H1 (cell line): ENCODE measurements around the gene CNTD1. TPM values are rescaled to one million over a fixed set of nuclear protein-coding genes. Genes with fewer than 3 reads are reported as not detected.

Experiments used
- CTCF ChIA-PET: fragments of 300-600 bp; sonication (Branson Sonifier 250); formaldehyde crosslinking; loops from one replicate; lab custom pipeline; 2021; ENCODE audit not compliant: partially characterized antibody; lab: Charles Lee
- POLR2A ChIA-PET: fragments of 300-600 bp; sonication (Branson Sonifier 250); formaldehyde crosslinking; loops from one replicate; lab custom pipeline; 2021; ENCODE audit warnings: inconsistent platforms; ENCODE audit not compliant: partially characterized antibody; lab: Charles Lee
- DNase-seq, 2 experiments: peaks; one replicate each; pipeline versions ENCODE4 v3.0.0 to v3.0.0-alpha.2; 2010 to 2022; ENCODE audit warnings: low spot score in 2 of 2, low read depth in 1 of 2, mixed read lengths in 1 of 2
- FAIRE-seq: peaks from 2 replicates; lab custom pipeline; 2011; peaks lifted over from hg19 to GRCh38; lab: Jason Lieb, UNC
- H2AFZ ChIP-seq: 2 replicates; pipeline ENCODE4 v1.8.1; 2012; ENCODE audit warnings: low read length, inconsistent platforms
- H2AK5ac ChIP-seq: 2 replicates; pipeline ENCODE4 v1.6.1; 2013; ENCODE audit warnings: low read depth, low read length
- H2BK120ac ChIP-seq: replicated peaks from 2 replicates; pipeline ENCODE3; 2013; ENCODE audit warnings: low read depth, low read length, inconsistent platforms
- H2BK12ac ChIP-seq: 2 replicates; pipeline ENCODE4 v1.6.1; 2013; ENCODE audit warnings: low read depth, low read length
- H2BK15ac ChIP-seq: 2 replicates; pipeline ENCODE4 v1.6.1; 2013; ENCODE audit warnings: low read length
- H2BK20ac ChIP-seq: 2 replicates; pipeline ENCODE4 v1.6.1; 2013; ENCODE audit warnings: low read length
- H2BK5ac ChIP-seq: 2 replicates; pipeline ENCODE4 v1.6.1; 2013; ENCODE audit warnings: low read depth, low read length
- H3K14ac ChIP-seq: 2 replicates; pipeline ENCODE4 v1.6.1; 2013; ENCODE audit warnings: inconsistent platforms; ENCODE audit not compliant: insufficient read length
- H3K18ac ChIP-seq: 2 replicates; pipeline ENCODE4 v1.6.1; 2013; ENCODE audit warnings: low read length; ENCODE audit errors: extremely low read depth
- H3K23ac ChIP-seq: 2 replicates; pipeline ENCODE4 v1.6.1; 2013; ENCODE audit warnings: inconsistent platforms; ENCODE audit not compliant: insufficient read length
- H3K23me2 ChIP-seq: 2 replicates; pipeline ENCODE4 v1.6.1; 2013; ENCODE audit warnings: low read depth, low read length
- H3K27ac ChIP-seq: 2 replicates; pipeline ENCODE4 v1.6.1; 2011; ENCODE audit warnings: low read depth, low read length, inconsistent platforms
- H3K27me3 ChIP-seq, 4 experiments: replicated peaks in 1 of 4; 1 replicate in 1 of 4; 2 replicates in 3 of 4; pipeline versions ENCODE4 v1.6.1 to v1.8.1; 2011 to 2013; ENCODE audit warnings: low read length in 3 of 4, mild to moderate bottlenecking in 3 of 4, inconsistent platforms in 2 of 4, mixed read lengths in 2 of 4, moderate library complexity in 1 of 4; ENCODE audit not compliant: control insufficient read depth in 3 of 4, insufficient read depth in 3 of 4; ENCODE audit errors: extremely low read depth in 1 of 4
- H3K36me3 ChIP-seq, 4 experiments: 2 replicates each; pipeline versions ENCODE4 v1.6.1 to v1.8.1; 2011 to 2013; ENCODE audit warnings: mild to moderate bottlenecking in 4 of 4, low read length in 3 of 4, moderate library complexity in 2 of 4, control low read depth in 1 of 4, inconsistent platforms in 1 of 4; ENCODE audit not compliant: insufficient read depth in 4 of 4, control insufficient read depth in 2 of 4
- H3K4ac ChIP-seq: replicated peaks from 2 replicates; pipeline ENCODE3; 2013; ENCODE audit warnings: low read length, low read depth, mixed read lengths, inconsistent platforms; ENCODE audit not compliant: insufficient read length
- H3K4me1 ChIP-seq, 4 experiments: replicated peaks in 1 of 4; 1 replicate in 1 of 4; 2 replicates in 3 of 4; pipeline versions ENCODE4 v1.6.1 to v1.8.1; 2011 to 2013; ENCODE audit warnings: low read length in 3 of 4, inconsistent platforms in 2 of 4, mixed read lengths in 1 of 4; ENCODE audit not compliant: insufficient read depth in 4 of 4, control insufficient read depth in 3 of 4
- H3K4me2 ChIP-seq, 2 experiments: 2 replicates each; pipeline versions ENCODE4 v1.6.1 to v1.8.1; 2011 to 2013; ENCODE audit warnings: low read depth in 2 of 2, low read length in 2 of 2, control low read depth in 1 of 2, inconsistent platforms in 1 of 2, mild to moderate bottlenecking in 1 of 2; ENCODE audit not compliant: insufficient read depth in 1 of 2
- H3K4me3 ChIP-seq, 4 experiments: fragments of 200-600, 300-600 bp in 1 of 4; sonication (generic), shearing (Covaris generic), sonication (Bioruptor Twin) in 1 of 4; 2 replicates each; pipeline versions ENCODE4 v1.5.1 to v1.8.1; 2011 to 2016; ENCODE audit warnings: low read length in 4 of 4, low read depth in 3 of 4, control low read depth in 2 of 4, inconsistent platforms in 2 of 4, mild to moderate bottlenecking in 2 of 4, mixed read lengths in 1 of 4, moderate library complexity in 1 of 4; ENCODE audit not compliant: insufficient read depth in 2 of 4; ENCODE audit errors: extremely low read depth in 1 of 4
- H3K56ac ChIP-seq: replicated peaks from 2 replicates; pipeline ENCODE3; 2013; ENCODE audit warnings: low read depth, mild to moderate bottlenecking, mixed read lengths, low read length, inconsistent platforms; ENCODE audit not compliant: insufficient read length
- H3K79me1 ChIP-seq: 2 replicates; pipeline ENCODE4 v1.6.1; 2013; ENCODE audit warnings: low read depth, low read length, control low read depth
- H3K79me2 ChIP-seq, 2 experiments: 2 replicates each; pipeline versions ENCODE4 v1.6.1 to v1.8.1; 2012 to 2013; ENCODE audit warnings: low read length in 2 of 2, mild to moderate bottlenecking in 2 of 2, inconsistent platforms in 1 of 2; ENCODE audit not compliant: insufficient read depth in 2 of 2, control insufficient read depth in 1 of 2
- H3K9ac ChIP-seq, 4 experiments: replicated peaks in 1 of 4; 1 replicate in 1 of 4; 2 replicates in 3 of 4; pipeline versions ENCODE4 v1.6.1 to v1.8.1; 2011 to 2013; ENCODE audit warnings: low read depth in 3 of 4, low read length in 3 of 4, control low read depth in 2 of 4, mild to moderate bottlenecking in 2 of 4, moderate library complexity in 2 of 4, inconsistent platforms in 1 of 4; ENCODE audit errors: extremely low read depth in 1 of 4
- H3K9me3 ChIP-seq, 2 experiments: 2 replicates each; pipeline versions ENCODE4 v1.6.1 to v1.8.1; 2012 to 2013; ENCODE audit warnings: mild to moderate bottlenecking in 2 of 2, moderate library complexity in 2 of 2, control low read depth in 1 of 2, inconsistent platforms in 1 of 2, low read depth in 1 of 2, low read length in 1 of 2, mixed read lengths in 1 of 2; ENCODE audit not compliant: insufficient read depth in 2 of 2
- H4K20me1 ChIP-seq, 2 experiments: replicated peaks in 1 of 2; 2 replicates each; pipeline versions ENCODE3 to v1.8.1; 2011 to 2013; ENCODE audit warnings: inconsistent platforms in 2 of 2, low read length in 2 of 2, mild to moderate bottlenecking in 1 of 2; ENCODE audit not compliant: insufficient read depth in 2 of 2, control insufficient read depth in 1 of 2
- H4K5ac ChIP-seq: 2 replicates; pipeline ENCODE4 v1.6.1; 2013; ENCODE audit warnings: low read length, low read depth, mixed read lengths, inconsistent platforms; ENCODE audit not compliant: insufficient read length
- H4K8ac ChIP-seq: 2 replicates; pipeline ENCODE4 v1.8.0; 2013; ENCODE audit warnings: mild to moderate bottlenecking, moderate library complexity, low read length, inconsistent platforms; ENCODE audit not compliant: insufficient read depth; ENCODE audit errors: extremely low read depth
- H4K91ac ChIP-seq: replicated peaks from 2 replicates; pipeline ENCODE3; 2013; ENCODE audit warnings: low read length, mixed read lengths, inconsistent platforms; ENCODE audit not compliant: insufficient read length
- ATF2 ChIP-seq: IDR thresholded peaks from 2 replicates; pipeline ENCODE4 v1.6.1; 2012; ENCODE audit warnings: low read length, inconsistent platforms
- JUND ChIP-seq: IDR thresholded peaks from 2 replicates; pipeline ENCODE4 v1.6.1; 2011; ENCODE audit warnings: mild to moderate bottlenecking, improper control_type of control experiment, low read length
- KDM5A ChIP-seq: fragments of 200-600 bp; IDR thresholded peaks from 2 replicates; pipeline ENCODE4 v1.7.1; 2012; ENCODE audit warnings: mild to moderate bottlenecking, low read length, inconsistent platforms, mixed read lengths
- MAX ChIP-seq: IDR thresholded peaks from 2 replicates; pipeline ENCODE4 v1.6.1; 2012; ENCODE audit warnings: inconsistent platforms
- NRF1 ChIP-seq: IDR thresholded peaks from 2 replicates; pipeline ENCODE4 v1.6.1; 2011; ENCODE audit warnings: mild to moderate bottlenecking, low read depth, low read length, improper control_type of control experiment
- POLR2AphosphoS5 ChIP-seq: IDR thresholded peaks from 2 replicates; pipeline ENCODE4 v1.6.1; 2011; ENCODE audit warnings: low read depth, low read length
- RXRA ChIP-seq: IDR thresholded peaks from 2 replicates; pipeline ENCODE4 v1.6.1; 2011; ENCODE audit warnings: low read depth, mild to moderate bottlenecking, low read length, moderate library complexity; ENCODE audit not compliant: insufficient read depth
- SP2 ChIP-seq: IDR thresholded peaks from 2 replicates; pipeline ENCODE4 v1.6.1; 2012; ENCODE audit warnings: mild to moderate bottlenecking, low read length, inconsistent platforms
- SUZ12 ChIP-seq: fragments of 200-600 bp; sonication (generic); IDR thresholded peaks from 2 replicates; pipeline ENCODE4 v1.6.1; 2012; ENCODE audit warnings: mild to moderate bottlenecking, inconsistent platforms, low read length, moderate library complexity, mixed read lengths
- TAF7 ChIP-seq: optimal IDR thresholded peaks from 2 replicates; pipeline ENCODE3; 2011; ENCODE audit warnings: low read depth, mild to moderate bottlenecking, inconsistent platforms, low read length, moderate library complexity, borderline replicate concordance
- WGBS, 2 experiments: shearing (Covaris generic) in 1 of 2; methylation state at CpG; one replicate each; pipeline versions ENCODE4 v1.1.6 to v1.1.7; 2013 to 2015; ENCODE audit warnings: low lambda C conversion rate in 2 of 2, mixed read lengths in 2 of 2, inconsistent platforms in 1 of 2, low coverage in 1 of 2, missing lambda C conversion rate in 1 of 2; ENCODE audit not compliant: insufficient replicate concordance in 2 of 2, insufficient coverage in 1 of 2, insufficient read length in 1 of 2; ENCODE audit errors: extremely low coverage in 1 of 2, missing lambda C conversion rate in 1 of 2; 5-methylcytosine and 5-hydroxymethylcytosine counted together
- polyA plus RNA-seq, 7 experiments: library from polyadenylated mRNA; depleted of rRNA in 3 of 7; stranded (reverse) in 5 of 7; unstranded in 2 of 7; fragments of >200 nt in 5 of 7; fragments of 200-250 nt in 2 of 7; gene quantifications; 1 replicate in 5 of 7; 2 replicates in 1 of 7; 4 replicates in 1 of 7; pipeline versions ENCODE4 v1.2.1 to v1.2.3, GENCODE V29; 2011 to 2013; ENCODE audit warnings: missing spikeins in 2 of 7, mixed read lengths in 2 of 7
- total RNA-seq: library from RNA; stranded (reverse); fragmentation: NEBNext Ultra II Directional; extraction: Animal tissue kit (Norgen Biotek cat#: 25700); gene quantifications from 2 replicates; pipeline ENCODE4 v1.2.1, GENCODE V29; 2021

CNTD1 gene
- total and polyA plus RNA-seq, 2 of the 8 experiments (the other 6 are each of a cell fraction or from before 2014, with no cell fraction given), result not detected

GRCh38 chr17:42814633-42815399 is 16.2 kb downstream of the CNTD1 start:
- peaks cover 18 to 67% (median 56%) of the 10 kb centered on the region in 4 experiments for H3K36me3 ChIP-seq
- no peak overlapping the region for H4K91ac ChIP-seq
- H3K27ac ChIP-seq, result no peak overlapping the region
- no peaks in the 10 kb centered on the region for H4K20me1 ChIP-seq
- H4K8ac ChIP-seq, result no peak overlapping the region
- H4K5ac ChIP-seq, result no peak overlapping the region
- TF ChIP-seq RXRA, result no peak
- no peak for TF ChIP-seq MAX
- TF ChIP-seq ATF2, result no peak
- TF ChIP-seq POLR2AphosphoS5, result no peak
- no peak for TF ChIP-seq NRF1
- no peak for TF ChIP-seq JUND
- TF ChIP-seq KDM5A, result no peak
- TF ChIP-seq SP2, result no peak
- no peak for TF ChIP-seq SUZ12
- no peak for TF ChIP-seq TAF7
- no peaks in the 10 kb centered on the region for H3K79me2 ChIP-seq
- no peaks in the 10 kb centered on the region for H3K79me1 ChIP-seq
- H2BK20ac ChIP-seq, result no peak overlapping the region
- H2AFZ ChIP-seq, result no peak overlapping the region
- H3K23ac ChIP-seq, result no peak overlapping the region
- WGBS, 2 experiments, result 89% methylated on average over 8 of the region's 8 CpGs; no CpG with 5 or more reads in 1 of the 2 experiments
- H3K23me2 ChIP-seq, result no peaks in the 10 kb centered on the region
- H2BK15ac ChIP-seq, result no peak overlapping the region
- H3K9ac ChIP-seq, result no peak overlapping the region
- ChIA-PET CTCF (interaction anchor here (1.3 to 3.8 kb wide), 4 partner anchors 9 to 236 kb away, joined by 3 to 14 read pairs (median 4); partner anchors contain the start of gene BECN1), POLR2A (interaction anchor here (0.6 to 2.5 kb wide), 9 partner anchors 9 to 235 kb away, joined by 3 to 7 read pairs (median 4); partner anchors contain the start of genes BECN1, CNTD1 and COA3)
- H3K18ac ChIP-seq, result no peak overlapping the region
- H2AK5ac ChIP-seq, result no peak overlapping the region
- DNase-seq (no peak), FAIRE-seq (no peak)
- no peak overlapping the region for H2BK120ac ChIP-seq
- H3K4me2 ChIP-seq, result no peak overlapping the region
- no peaks in the 10 kb centered on the region for H3K9me3 ChIP-seq
- H3K14ac ChIP-seq, result no peak overlapping the region
- H3K4ac ChIP-seq, result no peak overlapping the region
- H3K4me3 ChIP-seq, result no peak overlapping the region
- H3K56ac ChIP-seq, result no peak overlapping the region
- peaks cover 0 to 1% (median 0%) of the 10 kb centered on the region in 4 experiments; a peak in 1 of 7 replicates for H3K27me3 ChIP-seq
- no peak overlapping the region for H2BK5ac ChIP-seq
- H2BK12ac ChIP-seq, result no peak overlapping the region
- no peaks in the 10 kb centered on the region for H3K4me1 ChIP-seq
